ENCODE data around the gene DCC. TPM values are rescaled to one million over a fixed set of nuclear protein-coding genes. Genes with fewer than 3 reads are reported as not detected.

DCC gene
- total and polyA plus RNA-seq, 2 experiments from 2014 or later: 0.27 to 0.38 TPM

GRCh38 chr18:52636536-52636935 lies 296.5 kb downstream of the DCC start:
- Histone ChIP-seq H3K4me1 (ENCODE audit: low read depth) (no peaks in the 10 kb centered on the region), H3K4me3 (no peak overlapping the region)
- no peak for DNase-seq (ENCODE audit: low read depth in 1 of 2, low spot score in 1 of 2)

GRCh38 chr18:52648201-52648600 lies 308.2 kb downstream of the DCC start:
- Histone ChIP-seq H3K4me3 (no peak overlapping the region), H3K4me1 (ENCODE audit: low read depth) (peaks cover 4% of the 10 kb centered on the region), H3K9me3 (ENCODE audit: low read depth) (no peaks in the 10 kb centered on the region), H3K27me3 (no peaks in the 10 kb centered on the region), H3K27ac (no peak overlapping the region), H3K36me3 (no peaks in the 10 kb centered on the region)
- no peak for TF ChIP-seq CTCF (IDR thresholded peaks at IDR 0.05; ENCODE audit: low read depth, low read length)
- DNase-seq (ENCODE audit: low read depth in 1 of 2, low spot score in 1 of 2): no peak

More at GRCh38 chr18:52636536-52636935, 296.5 kb downstream of the DCC start:
- Histone ChIP-seq H3K27ac (no peak overlapping the region), H3K9me3 (ENCODE audit: low read depth) (no peaks in the 10 kb centered on the region), H3K27me3 (no peaks in the 10 kb centered on the region), H3K36me3 (no peaks in the 10 kb centered on the region)
- TF ChIP-seq CTCF (IDR thresholded peaks at IDR 0.05; ENCODE audit: low read depth, low read length): no peak

- Histone ChIP-seq H3K36me3 (no peaks in the 10 kb centered on the region), H3K4me3 (no peak overlapping the region), H3K9me3 (ENCODE audit: low read depth) (no peaks in the 10 kb centered on the region), H3K27me3 (no peaks in the 10 kb centered on the region), H3K4me1 (ENCODE audit: low read depth) (peaks cover 4% of the 10 kb centered on the region), H3K27ac (no peak overlapping the region)
- DNase-seq (ENCODE audit: low read depth in 1 of 2, low spot score in 1 of 2): no peak
- no peak for TF ChIP-seq CTCF (IDR thresholded peaks at IDR 0.05; ENCODE audit: low read depth, low read length)
These were observed 312.4 kb downstream of the DCC start for GRCh38 chr18:52652391-52652790.

DNA sequence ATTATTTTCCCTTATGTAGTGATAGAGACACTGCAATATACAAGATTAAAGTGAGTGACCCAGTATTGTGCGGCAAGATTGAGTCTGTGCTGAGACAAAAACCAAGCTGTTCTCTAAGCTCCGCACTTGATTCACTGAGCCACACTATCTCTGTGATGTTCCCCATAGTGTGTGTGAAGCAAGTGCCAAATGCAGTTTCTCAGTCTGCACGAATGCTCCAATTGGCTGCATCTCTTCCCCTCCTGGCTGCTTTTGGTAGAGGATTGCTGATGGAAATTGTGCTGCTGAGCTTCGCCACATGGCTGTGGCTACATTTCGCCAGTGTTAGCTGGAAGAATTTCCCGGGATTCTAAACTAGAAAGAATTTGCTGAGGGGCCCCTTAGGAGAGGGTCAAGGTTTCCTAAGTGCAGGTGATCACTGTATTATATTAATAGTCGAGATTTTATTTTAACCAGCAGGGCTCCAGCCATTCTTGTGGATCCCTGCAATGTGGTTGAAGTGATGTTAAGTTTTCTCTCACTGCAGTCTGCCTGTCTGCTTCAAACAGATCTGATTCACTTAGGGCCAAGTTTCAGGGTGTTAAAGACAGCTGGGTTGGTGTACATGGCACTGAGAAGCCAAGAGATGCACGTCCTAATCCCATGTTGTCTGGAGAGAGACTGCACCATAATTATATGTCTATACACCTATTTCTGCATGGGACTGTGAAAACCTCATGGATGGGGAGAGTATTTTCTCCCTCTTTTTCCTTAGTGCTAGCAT lies 317.2 kb downstream of the DCC start:
- no peak for TF ChIP-seq CTCF (IDR thresholded peaks at IDR 0.05; ENCODE audit: low read depth, low read length)
- Histone ChIP-seq H3K9me3 (ENCODE audit: low read depth) (no peaks in the 10 kb centered on the region), H3K4me1 (ENCODE audit: low read depth) (no peaks in the 10 kb centered on the region), H3K4me3 (no peak overlapping the region), H3K27ac (no peak overlapping the region), H3K27me3 (no peaks in the 10 kb centered on the region), H3K36me3 (no peaks in the 10 kb centered on the region)
- DNase-seq (ENCODE audit: low read depth in 1 of 2, low spot score in 1 of 2): no peak

DNA sequence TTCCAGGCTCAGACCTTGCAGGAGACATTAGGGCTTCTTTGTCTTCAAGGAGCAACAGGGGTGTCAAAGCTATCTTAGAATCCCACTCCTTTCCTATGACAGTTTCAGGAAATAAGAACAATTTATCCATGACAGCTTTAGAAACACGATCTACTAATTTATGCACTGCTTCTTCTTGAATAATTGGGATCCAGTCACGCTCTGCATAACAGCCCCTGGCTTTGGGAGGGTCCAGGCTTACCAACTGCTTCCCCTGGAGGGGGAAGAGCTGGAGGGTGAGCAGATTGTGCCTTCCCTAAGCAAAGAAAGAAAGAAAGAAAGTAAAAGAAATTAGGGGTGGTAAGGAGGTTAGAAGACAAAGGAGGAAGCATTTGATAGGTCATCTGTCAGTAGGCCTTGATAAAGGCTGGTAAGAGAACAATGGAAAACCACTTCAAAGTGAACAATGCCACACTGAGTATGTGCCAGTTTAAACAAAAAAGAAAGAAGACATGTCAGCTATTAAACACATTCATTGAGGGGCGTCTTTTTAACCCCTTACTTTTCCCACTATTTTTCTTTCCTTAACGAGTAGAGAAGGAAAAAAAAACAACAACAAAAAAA lies 327.6 kb downstream of the DCC start:
- no peak for DNase-seq (ENCODE audit: low read depth in 1 of 2, low spot score in 1 of 2)
- Histone ChIP-seq H3K4me1 (ENCODE audit: low read depth) (no peaks in the 10 kb centered on the region), H3K27me3 (no peaks in the 10 kb centered on the region), H3K4me3 (no peak overlapping the region), H3K36me3 (no peaks in the 10 kb centered on the region), H3K27ac (no peak overlapping the region), H3K9me3 (ENCODE audit: low read depth) (no peaks in the 10 kb centered on the region)
- no peak for TF ChIP-seq CTCF (IDR thresholded peaks at IDR 0.05; ENCODE audit: low read depth, low read length)
